HepG2 (cell line): Measurements from ENCODE around the gene APOL2. TPM values are rescaled to one million over a fixed set of nuclear protein-coding genes. Genes with fewer than 3 reads are reported as not detected.

Experiments
- FLYWCH1 ChIP-seq: sonication (generic); formaldehyde crosslinking; IDR thresholded peaks from 2 replicates; pipeline ENCODE4 v1.8.1; 2023; ENCODE audit warnings: mild to moderate bottlenecking, missing genetic modification reagents
- FOSL1 ChIP-seq: sonication (generic); formaldehyde crosslinking; IDR thresholded peaks from 2 replicates; pipeline ENCODE4 v1.9.0; 2021; ENCODE audit warnings: missing genetic modification reagents, borderline replicate concordance
- FOXA3 ChIP-seq: IDR thresholded peaks from 2 replicates; pipeline ENCODE4 v1.6.1; 2016; ENCODE audit warnings: missing genetic modification reagents, missing compliant biosample characterization
- JARID2 ChIP-seq: sonication (generic); formaldehyde crosslinking; IDR thresholded peaks from 2 replicates; pipeline ENCODE4 v1.8.1; 2023; ENCODE audit warnings: missing genetic modification reagents, inconsistent platforms; ENCODE audit not compliant: insufficient replicate concordance
- LBX2 ChIP-seq: sonication (generic); formaldehyde crosslinking; IDR thresholded peaks from 2 replicates; pipeline ENCODE4 v1.5.0; 2020; ENCODE audit warnings: missing genetic modification reagents, mild to moderate bottlenecking, borderline replicate concordance
- MBD4 ChIP-seq: IDR thresholded peaks from 2 replicates; pipeline ENCODE4 v1.6.1; 2012; ENCODE audit warnings: low read length, inconsistent platforms, borderline replicate concordance
- MXD3 ChIP-seq: IDR thresholded peaks from 2 replicates; pipeline ENCODE4 v1.6.1; 2016; ENCODE audit warnings: mild to moderate bottlenecking, missing biosample characterization, missing genetic modification reagents
- PRMT3 ChIP-seq: sonication (generic); formaldehyde crosslinking; IDR thresholded peaks from 2 replicates; pipeline ENCODE4 v1.8.1; 2022; ENCODE audit warnings: low read depth, mild to moderate bottlenecking, moderate library complexity, missing genetic modification reagents, borderline replicate concordance
- RXRB ChIP-seq: IDR thresholded peaks from 2 replicates; pipeline ENCODE4 v1.6.1; 2016; ENCODE audit warnings: borderline replicate concordance, missing genetic modification reagents, missing compliant biosample characterization
- SSRP1 ChIP-seq: IDR thresholded peaks from 2 replicates; pipeline ENCODE4 v1.6.1; 2016; ENCODE audit warnings: control low read depth
- STAG1 ChIP-seq: sonication (generic); formaldehyde crosslinking; IDR thresholded peaks from 2 replicates; pipeline ENCODE4 v1.4.0; 2020; ENCODE audit warnings: missing genetic modification reagents
- YEATS4 ChIP-seq: sonication (generic); formaldehyde crosslinking; IDR thresholded peaks from 2 replicates; pipeline ENCODE4 v1.4.0; 2020; ENCODE audit warnings: missing genetic modification reagents, borderline replicate concordance
- YY1 ChIP-seq: IDR thresholded peaks from 2 replicates; pipeline ENCODE4 v1.6.1; 2011; ENCODE audit warnings: low read length, low read depth, moderate library complexity, mild to moderate bottlenecking; ENCODE audit not compliant: insufficient read depth, insufficient replicate concordance
- ZBTB33 ChIP-seq: sonication (generic); formaldehyde crosslinking; IDR thresholded peaks from 2 replicates; pipeline ENCODE4 v1.4.0; 2020; ENCODE audit warnings: missing genetic modification reagents
- ZBTB38 ChIP-seq: sonication (generic); formaldehyde crosslinking; IDR thresholded peaks from 2 replicates; pipeline ENCODE4 v1.5.1; 2020; ENCODE audit warnings: mild to moderate bottlenecking, missing genetic modification reagents
- ZNF136 ChIP-seq: sonication (generic); formaldehyde crosslinking; IDR thresholded peaks from 2 replicates; pipeline ENCODE4 v1.8.1; 2022; ENCODE audit warnings: low read depth, mild to moderate bottlenecking, moderate library complexity, missing genetic modification reagents
- ZNF256 ChIP-seq: sonication (generic); formaldehyde crosslinking; conservative IDR thresholded peaks from 2 replicates; pipeline ENCODE4 v1.4.0; 2020; ENCODE audit warnings: missing genetic modification reagents
- ZNF274 ChIP-seq: sonication (generic); formaldehyde crosslinking; IDR thresholded peaks from 2 replicates; pipeline ENCODE4 v1.5.1; 2020; ENCODE audit warnings: mild to moderate bottlenecking, missing genetic modification reagents
- ZNF3 ChIP-seq: IDR thresholded peaks from 2 replicates; pipeline ENCODE4 v1.7.0; 2017; ENCODE audit warnings: inconsistent platforms
- ZNF367 ChIP-seq: sonication (generic); formaldehyde crosslinking; IDR thresholded peaks from 2 replicates; pipeline ENCODE4 v1.4.0; 2020; ENCODE audit warnings: missing genetic modification reagents, borderline replicate concordance
- ZNF558 ChIP-seq: sonication (generic); formaldehyde crosslinking; IDR thresholded peaks from 2 replicates; pipeline ENCODE4 v1.9.0; 2022; ENCODE audit warnings: mild to moderate bottlenecking, missing genetic modification reagents, borderline replicate concordance
- ZNF567 ChIP-seq: sonication (generic); formaldehyde crosslinking; IDR thresholded peaks from 2 replicates; pipeline ENCODE4 v1.8.1; 2023; ENCODE audit warnings: mild to moderate bottlenecking, missing genetic modification reagents, borderline replicate concordance
- ZSCAN20 ChIP-seq: sonication (generic); formaldehyde crosslinking; IDR thresholded peaks from 2 replicates; pipeline ENCODE4 v1.4.0; 2020; ENCODE audit warnings: missing genetic modification reagents, mild to moderate bottlenecking, borderline replicate concordance
- polyA plus RNA-seq, 8 experiments: library from polyadenylated mRNA; depleted of rRNA in 3 of 8; stranded (reverse) in 7 of 8; unstranded in 1 of 8; fragments of >200 nt; fragmentation: Illumina TruSeq in 4 of 8; extraction: Trizol in 4 of 8; gene quantifications; 2 replicates each; pipeline versions ENCODE4 v1.2.1 to v1.2.3, GENCODE V29; 2011 to 2016; ENCODE audit warnings: low read depth in 4 of 8, missing spikeins in 1 of 8, mixed read lengths in 1 of 8; ENCODE audit not compliant: insufficient read depth in 1 of 8
- total RNA-seq, 5 experiments: library from RNA; depleted of rRNA; stranded (reverse); fragments of >200 nt; fragmentation: Illumina TruSeq; extraction: Trizol; gene quantifications; 2 replicates each; pipeline ENCODE4 v1.2.3, GENCODE V29; 2016; ENCODE audit warnings: low read depth in 1 of 5
- TF ChIP-seq, protein P1 (sequence below): sonication (generic); IDR thresholded peaks from 2 replicates; pipeline ENCODE4 v1.6.1; 2016; ENCODE audit warnings: low read depth, borderline replicate concordance

Gene APOL2
- total and polyA plus RNA-seq, 2 of the 13 experiments (the other 11 are each of a cell fraction or from before 2014, with no cell fraction given): 28.7 to 51.2 TPM

DNA sequence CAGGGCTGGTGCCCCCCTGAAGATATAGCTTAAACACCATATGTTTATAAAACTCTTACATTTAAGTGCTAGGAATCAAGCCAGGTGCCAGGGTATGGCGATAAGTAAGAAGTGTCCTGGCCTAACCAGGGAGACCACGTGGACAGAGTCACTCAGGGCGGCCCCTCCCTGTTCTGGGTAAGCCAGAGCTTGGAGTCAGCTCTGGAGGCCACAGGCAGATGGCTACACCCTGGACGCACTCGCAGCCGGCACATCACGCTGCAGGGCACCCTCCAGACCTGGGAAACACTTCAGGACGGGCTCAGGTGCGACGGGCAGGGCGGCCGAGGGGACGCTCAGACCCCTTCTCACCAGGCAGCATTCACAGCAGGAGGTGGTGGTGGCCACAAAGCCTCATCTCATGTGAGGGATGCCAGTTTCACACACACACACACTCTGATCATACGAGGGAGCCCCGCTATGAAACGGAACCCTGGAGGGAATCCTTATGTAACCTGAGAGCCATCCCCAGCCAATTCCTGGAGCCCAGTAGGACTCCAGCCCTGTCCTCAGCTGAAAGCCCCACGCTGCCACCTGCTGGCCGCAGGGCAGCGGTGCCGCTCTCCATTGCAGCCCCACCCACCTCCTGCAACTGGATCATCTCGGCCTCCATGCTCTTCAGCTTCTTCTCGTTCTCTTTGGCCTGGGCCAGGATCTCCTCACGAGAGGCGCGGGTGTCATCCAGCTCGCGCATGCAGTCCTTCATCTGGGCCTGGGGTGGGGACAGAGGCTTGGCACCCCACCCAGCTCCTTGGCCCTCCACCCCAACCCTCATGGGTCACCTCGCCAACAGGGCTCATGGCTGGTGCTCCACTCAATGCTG, 47.0 kb upstream of the APOL2 start (continued):
- no peak for TF ChIP-seq ZNF136 (CRISPR knock-in tag)
- peak; percentile 29 for TF ChIP-seq JARID2 (CRISPR knock-in tag)
- no peak for TF ChIP-seq FOXA3 (CRISPR knock-in tag)
- no peak for TF ChIP-seq YEATS4
- TF ChIP-seq MXD3: no peak
- TF ChIP-seq, protein P1, sequence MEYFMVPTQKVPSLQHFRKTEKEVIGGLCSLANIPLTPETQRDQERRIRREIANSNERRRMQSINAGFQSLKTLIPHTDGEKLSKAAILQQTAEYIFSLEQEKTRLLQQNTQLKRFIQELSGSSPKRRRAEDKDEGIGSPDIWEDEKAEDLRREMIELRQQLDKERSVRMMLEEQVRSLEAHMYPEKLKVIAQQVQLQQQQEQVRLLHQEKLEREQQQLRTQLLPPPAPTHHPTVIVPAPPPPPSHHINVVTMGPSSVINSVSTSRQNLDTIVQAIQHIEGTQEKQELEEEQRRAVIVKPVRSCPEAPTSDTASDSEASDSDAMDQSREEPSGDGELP: 0 out of 2 replicates have a peak, but pooled peaks have one; percentile 21
- 0 out of 2 replicates have a peak, but pooled peaks have one; percentile 19 for TF ChIP-seq ZNF274 (CRISPR knock-in tag)
- no peak for TF ChIP-seq ZNF3
- no peak for TF ChIP-seq ZNF567 (CRISPR knock-in tag)
- no peak for TF ChIP-seq FLYWCH1
- no peak for TF ChIP-seq ZNF558 (CRISPR knock-in tag)
- TF ChIP-seq SSRP1: no peak
- TF ChIP-seq STAG1: peak; percentile 90
- no peak for TF ChIP-seq FOSL1 (CRISPR knock-in tag)
- no peak for TF ChIP-seq ZNF367
- 0 out of 2 replicates have a peak, but pooled peaks have one; percentile 12 for TF ChIP-seq RXRB (CRISPR knock-in tag)
- no peak for TF ChIP-seq ZSCAN20 (CRISPR knock-in tag)
- TF ChIP-seq ZNF256 (CRISPR knock-in tag): no peak
- no peak for TF ChIP-seq MBD4
- peak; percentile 52 for TF ChIP-seq YY1
- no peak for TF ChIP-seq LBX2 (CRISPR knock-in tag)
- TF ChIP-seq PRMT3 (CRISPR knock-in tag): no peak
- 0 out of 2 replicates have a peak, but pooled peaks have one; percentile 25 for TF ChIP-seq ZBTB33
- TF ChIP-seq ZBTB38: no peak
